ENCODE measurements around the gene SMAD3. TPM values are rescaled to one million over a fixed set of nuclear protein-coding genes. Genes with fewer than 3 reads are reported as not detected.

SMAD3 gene
- total and polyA plus RNA-seq, 10 of the 15 experiments (the other 5 are each of a cell fraction or from before 2014, with no cell fraction given): 5.6 to 43.2 (median 16.0) TPM

DNA sequence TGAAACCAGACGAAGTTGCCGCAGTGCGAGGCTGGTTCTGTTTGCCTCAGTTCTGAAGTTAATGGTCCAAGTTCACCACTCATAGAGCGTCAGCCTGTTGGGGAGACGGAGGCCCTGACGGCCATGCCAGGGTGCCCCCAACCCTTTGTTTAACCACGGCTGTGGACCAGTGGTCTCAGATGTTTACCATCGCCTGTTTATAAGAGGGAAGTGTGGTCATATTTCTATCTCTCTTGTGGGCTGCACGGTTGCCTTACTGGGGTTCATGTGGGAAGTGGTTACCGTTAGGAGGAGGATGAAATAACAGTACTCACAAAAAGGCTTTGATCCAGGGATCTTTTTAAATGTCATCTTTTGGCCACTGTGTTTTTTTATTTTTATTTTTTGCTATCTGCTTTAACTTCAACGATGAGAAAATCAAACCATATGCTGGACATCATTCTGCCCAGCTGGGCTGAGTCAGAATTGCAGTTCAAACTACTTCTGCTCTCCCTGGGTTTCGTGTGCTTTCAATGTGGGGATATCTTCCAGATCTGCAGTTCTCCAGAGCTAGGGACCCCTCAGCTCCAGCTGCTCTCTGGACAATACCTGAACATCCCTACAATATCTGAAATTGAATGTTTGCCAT is 17.8 kb downstream of the SMAD3 start (continued):
- TF ChIP-seq NKRF (conservative IDR thresholded peaks at IDR 0.05) (no peak), RUNX3 (IDR thresholded peaks at IDR 0.05; ENCODE audit: low read length) (no peak), RELA (IDR thresholded peaks at IDR 0.05; ENCODE audit: borderline replicate concordance, partially characterized antibody) (no peak), TBL1XR1 (IDR thresholded peaks at IDR 0.05; ENCODE audit: low read depth, low read length) (no peak), SPI1 (IDR thresholded peaks at IDR 0.05; ENCODE audit: borderline replicate concordance, insufficient read depth, low read depth, low read length) (no peak), CBFB (IDR thresholded peaks at IDR 0.05; ENCODE audit: low read depth) (peak; percentile 74), CHD2 (IDR thresholded peaks at IDR 0.05; ENCODE audit: borderline replicate concordance, low read depth, low read length) (no peak), CTCF (IDR thresholded peaks at IDR 0.05 in 2 of 3, conservative IDR thresholded peaks at IDR 0.05 in 1 of 3; ENCODE audit: control insufficient read depth in 2 of 3, extremely low read depth in 1 of 3, insufficient read depth in 1 of 3, low read depth in 3 of 3, low read length in 3 of 3) (no peak), LARP7 (IDR thresholded peaks at IDR 0.05) (no peak), PAX8 (IDR thresholded peaks at IDR 0.05) (no peak), BCL3 (IDR thresholded peaks at IDR 0.05; ENCODE audit: borderline replicate concordance, insufficient read depth, low read depth, low read length, poor library complexity, severe bottlenecking) (peak; percentile 28), PBX3 (IDR thresholded peaks at IDR 0.05; ENCODE audit: insufficient replicate concordance, low read depth, low read length) (no peak), BACH1 (IDR thresholded peaks at IDR 0.05; ENCODE audit: borderline replicate concordance) (no peak), TCF3 (IDR thresholded peaks at IDR 0.05; ENCODE audit: borderline replicate concordance, insufficient read depth, low read depth, low read length) (peak; percentile 60; the same call in 1 of the 2 replicates), PML (IDR thresholded peaks at IDR 0.05; ENCODE audit: low read length) (no peak), SRF (IDR thresholded peaks at IDR 0.05; ENCODE audit: low read depth in 2 of 2, low read length in 2 of 2) (no peak), RFX5 (IDR thresholded peaks at IDR 0.05; ENCODE audit: low read depth, low read length) (no peak)
- TF ChIP-seq, protein P1, sequence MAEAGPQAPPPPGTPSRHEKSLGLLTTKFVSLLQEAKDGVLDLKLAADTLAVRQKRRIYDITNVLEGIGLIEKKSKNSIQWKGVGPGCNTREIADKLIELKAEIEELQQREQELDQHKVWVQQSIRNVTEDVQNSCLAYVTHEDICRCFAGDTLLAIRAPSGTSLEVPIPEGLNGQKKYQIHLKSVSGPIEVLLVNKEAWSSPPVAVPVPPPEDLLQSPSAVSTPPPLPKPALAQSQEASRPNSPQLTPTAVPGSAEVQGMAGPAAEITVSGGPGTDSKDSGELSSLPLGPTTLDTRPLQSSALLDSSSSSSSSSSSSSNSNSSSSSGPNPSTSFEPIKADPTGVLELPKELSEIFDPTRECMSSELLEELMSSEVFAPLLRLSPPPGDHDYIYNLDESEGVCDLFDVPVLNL (IDR thresholded peaks at IDR 0.05; ENCODE audit: low read depth, low read length): no peak
- TF ChIP-seq, protein P2, sequence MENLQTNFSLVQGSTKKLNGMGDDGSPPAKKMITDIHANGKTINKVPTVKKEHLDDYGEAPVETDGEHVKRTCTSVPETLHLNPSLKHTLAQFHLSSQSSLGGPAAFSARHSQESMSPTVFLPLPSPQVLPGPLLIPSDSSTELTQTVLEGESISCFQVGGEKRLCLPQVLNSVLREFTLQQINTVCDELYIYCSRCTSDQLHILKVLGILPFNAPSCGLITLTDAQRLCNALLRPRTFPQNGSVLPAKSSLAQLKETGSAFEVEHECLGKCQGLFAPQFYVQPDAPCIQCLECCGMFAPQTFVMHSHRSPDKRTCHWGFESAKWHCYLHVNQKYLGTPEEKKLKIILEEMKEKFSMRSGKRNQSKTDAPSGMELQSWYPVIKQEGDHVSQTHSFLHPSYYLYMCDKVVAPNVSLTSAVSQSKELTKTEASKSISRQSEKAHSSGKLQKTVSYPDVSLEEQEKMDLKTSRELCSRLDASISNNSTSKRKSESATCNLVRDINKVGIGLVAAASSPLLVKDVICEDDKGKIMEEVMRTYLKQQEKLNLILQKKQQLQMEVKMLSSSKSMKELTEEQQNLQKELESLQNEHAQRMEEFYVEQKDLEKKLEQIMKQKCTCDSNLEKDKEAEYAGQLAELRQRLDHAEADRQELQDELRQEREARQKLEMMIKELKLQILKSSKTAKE (IDR thresholded peaks at IDR 0.05; ENCODE audit: low read depth, poor library complexity, severe bottlenecking): no peak
